ENCODE results near the gene GLRB.

DNA sequence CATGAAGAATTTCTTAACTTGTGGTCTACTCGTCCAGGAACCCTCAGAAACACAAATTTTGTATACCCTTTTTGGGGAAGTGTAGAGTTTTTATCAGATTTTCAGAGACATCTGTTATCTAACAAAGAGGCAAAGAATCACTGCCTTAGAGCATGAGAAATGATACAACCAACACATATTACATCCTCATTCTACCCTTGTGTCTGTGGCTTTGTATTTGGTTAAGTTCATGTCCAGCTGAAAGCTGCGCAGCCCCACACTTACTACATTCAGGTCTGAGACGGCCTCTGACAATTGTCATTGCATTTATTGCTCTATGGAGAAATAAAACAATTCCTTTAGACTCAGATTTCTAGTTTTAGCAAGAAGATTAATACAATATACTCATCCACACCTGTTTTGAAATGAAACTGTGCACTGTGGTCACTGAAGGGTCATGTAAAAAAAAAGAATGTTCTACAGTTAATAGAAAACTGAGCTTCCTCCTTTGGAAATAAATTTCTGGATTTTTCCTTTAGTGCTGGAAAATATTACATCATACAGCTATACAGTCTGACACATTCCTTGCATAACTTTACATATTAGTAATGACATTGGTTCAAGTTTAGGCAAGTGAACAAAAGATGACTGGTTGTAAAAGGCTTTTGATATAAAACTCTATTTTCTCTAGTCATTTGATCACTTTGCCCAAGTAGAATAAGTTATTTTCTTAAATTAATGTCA, 39.8 kb downstream of the GLRB start:
- TF ChIP-seq ZC3H11A (IDR thresholded peaks at IDR 0.05) (no peak), PHF8 (IDR thresholded peaks at IDR 0.05; ENCODE audit: borderline replicate concordance, low read depth) (no peak), FOSB (CRISPR knock-in tag; IDR thresholded peaks at IDR 0.05) (no peak), RARB (CRISPR knock-in tag; IDR thresholded peaks at IDR 0.05) (no peak)
- TF ChIP-seq, protein P1, sequence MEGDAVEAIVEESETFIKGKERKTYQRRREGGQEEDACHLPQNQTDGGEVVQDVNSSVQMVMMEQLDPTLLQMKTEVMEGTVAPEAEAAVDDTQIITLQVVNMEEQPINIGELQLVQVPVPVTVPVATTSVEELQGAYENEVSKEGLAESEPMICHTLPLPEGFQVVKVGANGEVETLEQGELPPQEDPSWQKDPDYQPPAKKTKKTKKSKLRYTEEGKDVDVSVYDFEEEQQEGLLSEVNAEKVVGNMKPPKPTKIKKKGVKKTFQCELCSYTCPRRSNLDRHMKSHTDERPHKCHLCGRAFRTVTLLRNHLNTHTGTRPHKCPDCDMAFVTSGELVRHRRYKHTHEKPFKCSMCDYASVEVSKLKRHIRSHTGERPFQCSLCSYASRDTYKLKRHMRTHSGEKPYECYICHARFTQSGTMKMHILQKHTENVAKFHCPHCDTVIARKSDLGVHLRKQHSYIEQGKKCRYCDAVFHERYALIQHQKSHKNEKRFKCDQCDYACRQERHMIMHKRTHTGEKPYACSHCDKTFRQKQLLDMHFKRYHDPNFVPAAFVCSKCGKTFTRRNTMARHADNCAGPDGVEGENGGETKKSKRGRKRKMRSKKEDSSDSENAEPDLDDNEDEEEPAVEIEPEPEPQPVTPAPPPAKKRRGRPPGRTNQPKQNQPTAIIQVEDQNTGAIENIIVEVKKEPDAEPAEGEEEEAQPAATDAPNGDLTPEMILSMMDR (IDR thresholded peaks at IDR 0.05): no peak
- TF ChIP-seq, protein P2, sequence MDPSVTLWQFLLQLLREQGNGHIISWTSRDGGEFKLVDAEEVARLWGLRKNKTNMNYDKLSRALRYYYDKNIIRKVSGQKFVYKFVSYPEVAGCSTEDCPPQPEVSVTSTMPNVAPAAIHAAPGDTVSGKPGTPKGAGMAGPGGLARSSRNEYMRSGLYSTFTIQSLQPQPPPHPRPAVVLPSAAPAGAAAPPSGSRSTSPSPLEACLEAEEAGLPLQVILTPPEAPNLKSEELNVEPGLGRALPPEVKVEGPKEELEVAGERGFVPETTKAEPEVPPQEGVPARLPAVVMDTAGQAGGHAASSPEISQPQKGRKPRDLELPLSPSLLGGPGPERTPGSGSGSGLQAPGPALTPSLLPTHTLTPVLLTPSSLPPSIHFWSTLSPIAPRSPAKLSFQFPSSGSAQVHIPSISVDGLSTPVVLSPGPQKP (IDR thresholded peaks at IDR 0.05; ENCODE audit: low read depth, low read length): no peak
